ENCODE data around the gene KRT20. TPM values are rescaled to one million over a fixed set of nuclear protein-coding genes. Genes with fewer than 3 reads are reported as not detected.

KRT20 gene
- total and polyA plus RNA-seq, 2 of the 13 experiments (the other 11 are each of a cell fraction or from before 2014, with no cell fraction given) = 0.13 to 0.20 TPM

GRCh38 chr17:40901981-40902474, 17.0 kb upstream of the KRT20 start (continued):
- TF ChIP-seq ZBTB21 (CRISPR knock-in tag; IDR thresholded peaks at IDR 0.05) (no peak), FOXK2 (IDR thresholded peaks at IDR 0.05) (peak; percentile 95), ZMYM4 (CRISPR knock-in tag; IDR thresholded peaks at IDR 0.05) (peak; percentile 34; the same call in 1 of the 2 replicates), ZNF121 (CRISPR knock-in tag; IDR thresholded peaks at IDR 0.05) (no peak), ZNF761 (CRISPR knock-in tag; conservative IDR thresholded peaks at IDR 0.05) (no peak), SALL2 (CRISPR knock-in tag; IDR thresholded peaks at IDR 0.05) (no peak), TAF15 (IDR thresholded peaks at IDR 0.05; ENCODE audit: low read depth, low read length, poor library complexity, severe bottlenecking) (no peak), JUNB (CRISPR knock-in tag; IDR thresholded peaks at IDR 0.05; ENCODE audit: borderline replicate concordance) (peak; percentile 83; the same call in 1 of the 2 replicates), IKZF4 (CRISPR knock-in tag; IDR thresholded peaks at IDR 0.05; ENCODE audit: borderline replicate concordance, low read depth, not compliant biosample characterization) (no peak), ZNF138 (CRISPR knock-in tag; IDR thresholded peaks at IDR 0.05; ENCODE audit: low read depth) (no peak), HMG20A (CRISPR knock-in tag; IDR thresholded peaks at IDR 0.05; ENCODE audit: borderline replicate concordance) (peak; percentile 94), YEATS2 (CRISPR knock-in tag; IDR thresholded peaks at IDR 0.05; ENCODE audit: borderline replicate concordance) (peak; percentile 73; the same call in 1 of the 2 replicates), MXI1 (IDR thresholded peaks at IDR 0.05; ENCODE audit: borderline replicate concordance, low read depth, low read length) (peak; percentile 34; the same call in 1 of the 3 replicates), NR2F6 (IDR thresholded peaks at IDR 0.05) (peak; percentile 65), NR2F6 (CRISPR knock-in tag; IDR thresholded peaks at IDR 0.05) (peak; percentile 56), ZBTB20 (CRISPR knock-in tag; IDR thresholded peaks at IDR 0.05; ENCODE audit: borderline replicate concordance, low read depth) (peak; percentile 42; the same call in 1 of the 2 replicates), ZNF3 (CRISPR knock-in tag; IDR thresholded peaks at IDR 0.05) (no peak), HDAC6 (IDR thresholded peaks at IDR 0.05; ENCODE audit: low read depth, low read length) (no peak), ZNF414 (CRISPR knock-in tag; IDR thresholded peaks at IDR 0.05) (peak; percentile 62; the same call in 1 of the 2 replicates), ZNF652 (CRISPR knock-in tag; IDR thresholded peaks at IDR 0.05; ENCODE audit: borderline replicate concordance, low read depth) (peak; percentile 62; the same call in 1 of the 2 replicates), RBAK (CRISPR knock-in tag; IDR thresholded peaks at IDR 0.05) (no peak), ZNF430 (CRISPR knock-in tag; IDR thresholded peaks at IDR 0.05) (peak; percentile 56; the same call in 1 of the 2 replicates), RFX1 (IDR thresholded peaks at IDR 0.05) (peak; percentile 72), FOXP1 (IDR thresholded peaks at IDR 0.05) (peak; percentile 96), FOXP1 (CRISPR knock-in tag; IDR thresholded peaks at IDR 0.05) (peak; percentile 100), THAP11 (CRISPR knock-in tag; IDR thresholded peaks at IDR 0.05) (peak; percentile 81), SRF (IDR thresholded peaks at IDR 0.05; ENCODE audit: low read depth, low read length) (0 out of 2 replicates have a peak, but pooled peaks have one; percentile 44), KLF13 (CRISPR knock-in tag; IDR thresholded peaks at IDR 0.05) (no peak)
- TF ChIP-seq, protein P1, sequence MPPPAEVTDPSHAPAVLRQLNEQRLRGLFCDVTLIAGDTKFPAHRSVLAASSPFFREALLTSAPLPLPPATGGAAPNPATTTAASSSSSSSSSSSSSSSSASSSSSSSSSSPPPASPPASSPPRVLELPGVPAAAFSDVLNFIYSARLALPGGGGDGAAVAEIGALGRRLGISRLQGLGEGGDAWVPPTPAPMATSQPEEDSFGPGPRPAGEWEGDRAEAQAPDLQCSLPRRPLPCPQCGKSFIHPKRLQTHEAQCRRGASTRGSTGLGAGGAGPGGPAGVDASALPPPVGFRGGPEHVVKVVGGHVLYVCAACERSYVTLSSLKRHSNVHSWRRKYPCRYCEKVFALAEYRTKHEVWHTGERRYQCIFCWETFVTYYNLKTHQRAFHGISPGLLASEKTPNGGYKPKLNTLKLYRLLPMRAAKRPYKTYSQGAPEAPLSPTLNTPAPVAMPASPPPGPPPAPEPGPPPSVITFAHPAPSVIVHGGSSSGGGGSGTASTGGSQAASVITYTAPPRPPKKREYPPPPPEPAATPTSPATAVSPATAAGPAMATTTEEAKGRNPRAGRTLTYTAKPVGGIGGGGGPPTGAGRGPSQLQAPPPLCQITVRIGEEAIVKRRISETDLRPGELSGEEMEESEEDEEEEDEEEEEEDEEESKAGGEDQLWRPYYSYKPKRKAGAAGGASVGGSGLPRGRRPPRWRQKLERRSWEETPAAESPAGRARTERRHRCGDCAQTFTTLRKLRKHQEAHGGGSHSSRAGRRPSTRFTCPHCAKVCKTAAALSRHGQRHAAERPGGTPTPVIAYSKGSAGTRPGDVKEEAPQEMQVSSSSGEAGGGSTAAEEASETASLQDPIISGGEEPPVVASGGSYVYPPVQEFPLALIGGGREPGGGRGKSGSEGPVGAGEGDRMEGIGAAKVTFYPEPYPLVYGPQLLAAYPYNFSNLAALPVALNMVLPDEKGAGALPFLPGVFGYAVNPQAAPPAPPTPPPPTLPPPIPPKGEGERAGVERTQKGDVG (CRISPR knock-in tag; IDR thresholded peaks at IDR 0.05; ENCODE audit: borderline replicate concordance) = no peak
- TF ChIP-seq, protein P2, sequence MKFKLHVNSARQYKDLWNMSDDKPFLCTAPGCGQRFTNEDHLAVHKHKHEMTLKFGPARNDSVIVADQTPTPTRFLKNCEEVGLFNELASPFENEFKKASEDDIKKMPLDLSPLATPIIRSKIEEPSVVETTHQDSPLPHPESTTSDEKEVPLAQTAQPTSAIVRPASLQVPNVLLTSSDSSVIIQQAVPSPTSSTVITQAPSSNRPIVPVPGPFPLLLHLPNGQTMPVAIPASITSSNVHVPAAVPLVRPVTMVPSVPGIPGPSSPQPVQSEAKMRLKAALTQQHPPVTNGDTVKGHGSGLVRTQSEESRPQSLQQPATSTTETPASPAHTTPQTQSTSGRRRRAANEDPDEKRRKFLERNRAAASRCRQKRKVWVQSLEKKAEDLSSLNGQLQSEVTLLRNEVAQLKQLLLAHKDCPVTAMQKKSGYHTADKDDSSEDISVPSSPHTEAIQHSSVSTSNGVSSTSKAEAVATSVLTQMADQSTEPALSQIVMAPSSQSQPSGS (CRISPR knock-in tag; IDR thresholded peaks at IDR 0.05) = peak; percentile 81

Data from HepG2 (cell line).